Gastroesophageal sphincter (tissue), 4 donors: Measurements from ENCODE around the gene LARGE1. TPM values are rescaled to one million over a fixed set of nuclear protein-coding genes. Genes with fewer than 3 reads are reported as not detected.

Experiments used
- ATAC-seq: fragments of 150-250 bp; one replicate; pipeline ENCODE4 v1.9.1; 2016; ENCODE audit warnings: mild to moderate bottlenecking, moderate library complexity
- H3K27ac ChIP-seq, 4 donors: fragments of 200-600 bp; sonication (generic) in 3 of 4; 1 replicate in 3 of 4; 2 replicates in 1 of 4; pipeline ENCODE4 v1.5.1; 2016 to 2019
- H3K27me3 ChIP-seq: fragments of 200-600 bp; sonication (generic); one replicate; pipeline ENCODE4 v1.5.1; 2019
- H3K36me3 ChIP-seq, 2 donors: fragments of 200-600 bp; sonication (generic); one replicate each; pipeline ENCODE4 v1.5.1; 2019; ENCODE audit warnings: control low read depth in 1 of 2
- H3K4me1 ChIP-seq, 3 donors: fragments of 200-600 bp; sonication (generic); 1 replicate in 2 of 3; 2 replicates in 1 of 3; pipeline ENCODE4 v1.5.1; 2016 to 2019; ENCODE audit warnings: control low read depth in 2 of 3
- H3K4me3 ChIP-seq, 2 donors: fragments of 200-600 bp; sonication (generic); one replicate each; pipeline ENCODE4 v1.5.1; 2019; ENCODE audit warnings: mild to moderate bottlenecking in 1 of 2, moderate library complexity in 1 of 2
- H3K9me3 ChIP-seq, 3 donors: fragments of 200-600 bp; sonication (generic); one replicate each; pipeline ENCODE4 v1.5.1; 2017 to 2019; ENCODE audit warnings: control low read depth in 2 of 3
- CTCF ChIP-seq, 4 experiments: fragments of 200-600 bp in 2 of 4; fragments of 450-650 bp in 2 of 4; sonication (generic) in 1 of 4; IDR thresholded peaks; one replicate each; pipeline ENCODE4 v1.5.1; 2017 to 2019; ENCODE audit warnings: antibody characterized with exemption in 4 of 4, mild to moderate bottlenecking in 2 of 4, moderate library complexity in 2 of 4
- EP300 ChIP-seq: sonication (generic); formaldehyde crosslinking; IDR thresholded peaks from one replicate; pipeline ENCODE4 v1.6.1; 2017; ENCODE audit warnings: antibody characterized with exemption, mild to moderate bottlenecking
- POLR2A ChIP-seq, 2 donors: fragments of 450-650 bp; IDR thresholded peaks; one replicate each; pipeline ENCODE4 v1.6.1; 2017; ENCODE audit warnings: antibody characterized with exemption in 2 of 2, mild to moderate bottlenecking in 2 of 2, moderate library complexity in 1 of 2
- POLR2AphosphoS5 ChIP-seq: sonication (generic); formaldehyde crosslinking; IDR thresholded peaks from one replicate; pipeline ENCODE4 v1.6.1; 2017; ENCODE audit warnings: antibody characterized with exemption
- WGBS, 2 donors: methylation state at CpG; one replicate each; pipeline ENCODE4 v1.1.5; 2018; ENCODE audit warnings: low coverage in 1 of 2; 5-methylcytosine and 5-hydroxymethylcytosine counted together
- total RNA-seq, 4 donors: library from RNA; depleted of rRNA; stranded (reverse); fragments of >200 nt; gene quantifications; one replicate each; pipeline ENCODE4 v1.1.0, GENCODE V29; 2016

Gene LARGE1
- total RNA-seq, 4 donors from 2014 or later = 23.0 to 67.8 (median 48.0) TPM

DNA sequence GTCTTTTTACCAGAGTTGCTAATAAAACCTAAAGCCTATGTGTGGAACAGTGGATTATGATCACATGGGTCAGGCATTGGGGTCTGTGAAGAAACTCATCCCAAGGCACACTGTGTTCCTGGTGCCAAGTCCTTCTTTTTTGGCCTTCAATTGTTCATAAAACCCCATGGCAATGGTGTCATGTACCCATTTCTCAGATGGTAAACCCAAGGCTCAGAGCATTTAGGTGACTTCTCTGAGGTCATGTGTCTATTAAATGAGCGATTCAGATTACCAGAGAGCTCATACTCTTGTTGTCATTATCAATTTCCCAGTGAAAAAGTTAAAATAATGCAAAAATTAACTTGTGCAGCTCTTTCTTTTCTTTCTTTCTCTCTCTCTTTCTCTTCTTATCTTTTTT is 589.3 kb downstream of the LARGE1 start:
- 87 to 100% methylated on average over 1 of the region's 1 CpG for WGBS, 2 donors
- TF ChIP-seq EP300 (no peak), CTCF (IDR thresholded peaks at IDR 0.05) (no peak), POLR2A (IDR thresholded peaks at IDR 0.05) (no peak), POLR2AphosphoS5 (no peak)
- Histone ChIP-seq H3K27me3 (no peaks in the 10 kb centered on the region), H3K27ac (no peak overlapping the region), H3K4me1 (no peaks in the 10 kb centered on the region), H3K9me3 (no peaks in the 10 kb centered on the region), H3K4me3 (no peak overlapping the region), H3K36me3 (peaks cover 0 to 38% of the 10 kb centered on the region in 2 donors)
- no peak for ATAC-seq

DNA sequence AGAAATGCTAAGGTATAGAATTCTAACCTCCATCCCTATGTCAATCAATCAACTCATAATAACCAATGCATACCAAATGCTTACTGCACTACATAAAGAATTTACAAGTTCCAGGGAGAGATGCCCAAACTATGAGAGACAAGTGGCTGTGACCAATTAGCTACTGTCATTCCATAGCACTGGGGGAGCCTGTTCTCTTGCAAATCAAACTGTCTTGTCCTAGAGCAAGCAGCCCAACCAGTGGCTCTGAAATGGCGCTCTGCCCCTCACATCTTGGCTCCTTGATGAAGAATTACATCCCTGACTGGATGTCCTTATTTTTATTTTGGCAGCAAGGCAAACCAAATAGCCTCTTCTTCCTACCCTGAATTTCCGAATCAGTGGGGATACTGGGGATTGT is 589.7 kb downstream of the LARGE1 start:
- 90 to 100% methylated on average over 2 of the region's 2 CpGs for WGBS, 2 donors
- no peaks in the 10 kb centered on the region for H3K4me1 ChIP-seq
- H3K27me3 ChIP-seq = no peaks in the 10 kb centered on the region
- no peaks in the 10 kb centered on the region for H3K9me3 ChIP-seq
- TF ChIP-seq CTCF (IDR thresholded peaks at IDR 0.05) (no peak), POLR2A (IDR thresholded peaks at IDR 0.05) (no peak), EP300 (no peak)
- H3K4me3 ChIP-seq = no peak overlapping the region
- peaks cover 0 to 33% of the 10 kb centered on the region in 2 donors for H3K36me3 ChIP-seq
- ATAC-seq = no peak
- no peak overlapping the region for H3K27ac ChIP-seq

GRCh38 chr22:33329398-33329797 is 590.9 kb downstream of the LARGE1 start:
- Histone ChIP-seq H3K27ac (no peak overlapping the region), H3K4me1 (no peaks in the 10 kb centered on the region), H3K36me3 (peaks cover 0 to 23% of the 10 kb centered on the region in 2 donors), H3K27me3 (no peaks in the 10 kb centered on the region), H3K4me3 (no peak overlapping the region), H3K9me3 (no peaks in the 10 kb centered on the region)
- no peak for ATAC-seq
- WGBS, 2 donors = 67 to 83% methylated on average over 3 of the region's 3 CpGs
- no peak for TF ChIP-seq POLR2A (IDR thresholded peaks at IDR 0.05)
- TF ChIP-seq EP300 = no peak
- TF ChIP-seq CTCF (IDR thresholded peaks at IDR 0.05) = no peak

DNA sequence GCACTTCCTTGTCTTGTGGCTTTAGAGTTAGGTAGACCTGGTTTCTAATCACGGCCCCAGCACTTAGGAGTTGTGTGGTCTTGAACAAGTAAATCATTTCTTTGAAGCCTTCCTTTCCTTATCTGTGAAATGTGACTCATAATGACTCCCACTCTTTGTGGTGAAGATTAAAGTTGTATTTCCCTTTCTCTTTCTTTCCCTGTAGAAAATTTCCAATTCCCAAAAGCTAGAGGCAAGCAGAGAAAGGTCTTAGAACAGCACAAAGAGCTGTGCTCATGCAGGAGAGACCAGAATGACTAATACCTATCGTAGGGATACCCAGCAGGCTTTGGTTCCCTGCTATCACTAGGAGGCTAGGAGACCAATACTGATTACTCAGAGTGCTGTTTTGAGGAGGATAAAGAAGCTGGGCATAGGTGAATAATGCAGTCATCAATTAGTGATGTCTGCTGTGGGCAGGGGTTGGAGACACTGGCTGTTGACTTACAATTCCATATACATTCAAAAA is 591.4 kb downstream of the LARGE1 start:
- H3K4me1 ChIP-seq = no peaks in the 10 kb centered on the region
- H3K9me3 ChIP-seq = no peaks in the 10 kb centered on the region
- no peaks in the 10 kb centered on the region for H3K27me3 ChIP-seq
- no peak overlapping the region for H3K4me3 ChIP-seq
- 67 to 79% methylated on average over 1 to 2 of the region's 2 CpGs for WGBS, 2 donors
- H3K27ac ChIP-seq = no peak overlapping the region
- TF ChIP-seq EP300 (no peak), POLR2AphosphoS5 (no peak), CTCF (IDR thresholded peaks at IDR 0.05) (no peak), POLR2A (IDR thresholded peaks at IDR 0.05) (no peak)
- ATAC-seq = no peak
- peaks cover 0 to 22% of the 10 kb centered on the region in 2 donors for H3K36me3 ChIP-seq

DNA sequence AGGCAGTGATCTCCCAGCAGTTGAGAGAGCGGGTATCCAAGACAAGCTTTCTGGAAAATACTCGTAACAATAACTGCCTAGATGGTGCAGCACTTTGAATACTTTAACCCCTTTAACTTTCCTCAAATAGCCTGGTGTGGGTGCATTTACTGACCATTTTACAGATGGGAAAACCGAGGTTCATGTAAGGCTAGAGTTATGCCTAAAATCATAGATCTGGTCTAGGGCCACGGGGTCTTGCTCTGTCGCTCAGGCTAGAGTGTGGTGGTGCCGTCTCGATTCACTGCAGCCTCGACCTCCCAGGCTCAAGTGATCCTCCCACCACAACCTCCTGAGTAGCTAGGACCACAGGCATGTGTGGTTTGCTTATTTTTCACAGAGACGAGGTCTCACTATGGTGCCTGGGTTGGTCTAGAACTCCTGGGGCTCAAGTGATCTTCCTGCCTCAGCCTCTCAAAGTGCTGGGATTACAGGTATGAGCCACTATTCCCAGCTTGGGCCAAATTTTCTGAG is 592.9 kb downstream of the LARGE1 start:
- 80 to 96% methylated on average over 1 to 9 of the region's 9 CpGs for WGBS, 2 donors
- H3K4me1 ChIP-seq = no peaks in the 10 kb centered on the region
- TF ChIP-seq POLR2A (IDR thresholded peaks at IDR 0.05) (no peak), CTCF (IDR thresholded peaks at IDR 0.05) (no peak), EP300 (no peak), POLR2AphosphoS5 (no peak)
- no peaks in the 10 kb centered on the region for H3K27me3 ChIP-seq
- H3K9me3 ChIP-seq = no peaks in the 10 kb centered on the region
- ATAC-seq = no peak
- no peak overlapping the region for H3K4me3 ChIP-seq
- H3K36me3 ChIP-seq = peaks cover 0 to 18% of the 10 kb centered on the region in 2 donors
- no peak overlapping the region for H3K27ac ChIP-seq
